Loucy (cell line): ENCODE measurements around the gene TMEM38A.
"Not testable (repeated sequence)": the region's sequence is repeated elsewhere in the genome, so short reads cannot be mapped to it uniquely, and the experiment has no call there.

Experiments used
- H2AFZ ChIP-seq: fragments of 200-600 bp; sonication (generic); 2 replicates; pipeline ENCODE4 v1.6.0; 2016; ENCODE audit warnings: antibody characterized with exemption, mild to moderate bottlenecking, low read length, moderate library complexity
- H3F3A ChIP-seq: fragments of 200-600 bp; 2 replicates; pipeline ENCODE4 v1.6.0; 2016; ENCODE audit warnings: antibody characterized with exemption, low read depth, mild to moderate bottlenecking
- H3K27me3 ChIP-seq: fragments of 200-600 bp; sonication (generic); 2 replicates; pipeline ENCODE4 v1.6.1; 2014; ENCODE audit warnings: low read length, mild to moderate bottlenecking; ENCODE audit not compliant: insufficient read depth, poor library complexity, severe bottlenecking
- H3K36me3 ChIP-seq: fragments of 200-600 bp; sonication (generic); 2 replicates; pipeline ENCODE4 v1.6.1; 2016; ENCODE audit warnings: low read length; ENCODE audit not compliant: insufficient read depth
- H3K4me1 ChIP-seq: fragments of 200-600 bp; sonication (generic); 2 replicates; pipeline ENCODE4 v1.5.1; 2014; ENCODE audit warnings: low read length, mild to moderate bottlenecking; ENCODE audit not compliant: insufficient read depth, poor library complexity, severe bottlenecking
- H3K4me2 ChIP-seq: fragments of 200-600 bp; sonication (generic); 2 replicates; pipeline ENCODE4 v1.6.0; 2014; ENCODE audit warnings: antibody characterized with exemption, low read length, low read depth, mild to moderate bottlenecking; ENCODE audit not compliant: poor library complexity, severe bottlenecking
- H3K4me3 ChIP-seq: fragments of 200-600 bp; sonication (generic); 2 replicates; pipeline ENCODE4 v1.5.1; 2014; ENCODE audit warnings: low read length, mild to moderate bottlenecking, mixed read lengths; ENCODE audit not compliant: poor library complexity, severe bottlenecking
- H3K79me2 ChIP-seq: fragments of 200-600 bp; sonication (generic); 2 replicates; pipeline ENCODE4 v1.6.1; 2014; ENCODE audit warnings: low read length; ENCODE audit not compliant: insufficient read depth
- H3K9ac ChIP-seq: fragments of 200-600 bp; sonication (generic); 2 replicates; pipeline ENCODE4 v1.6.0; 2014; ENCODE audit warnings: mild to moderate bottlenecking, low read depth, low read length, moderate library complexity; ENCODE audit not compliant: poor library complexity, severe bottlenecking
- H3K9me2 ChIP-seq: fragments of 200-600 bp; sonication (generic); replicated peaks from 2 replicates; pipeline ENCODE4 v1.6.1; 2016; ENCODE audit warnings: low read depth, low read length, mixed read lengths
- H3K9me3 ChIP-seq: fragments of 200-600 bp; sonication (generic); 2 replicates; pipeline ENCODE4 v1.6.1; 2014; ENCODE audit warnings: mild to moderate bottlenecking, antibody characterized with exemption, low read length, low read depth; ENCODE audit not compliant: insufficient read depth
- H4K20me1 ChIP-seq: fragments of 200-600 bp; sonication (generic); 2 replicates; pipeline ENCODE4 v1.6.0; 2014; ENCODE audit warnings: antibody characterized with exemption, low read length, mild to moderate bottlenecking; ENCODE audit not compliant: insufficient read depth, poor library complexity, severe bottlenecking
- EZH2phosphoT487 ChIP-seq: fragments of 200-600 bp; IDR thresholded peaks from 2 replicates; pipeline ENCODE4 v1.6.1; 2018; ENCODE audit warnings: antibody characterized with exemption, mild to moderate bottlenecking, moderate library complexity, borderline replicate concordance
- TF ChIP-seq, protein P1 (sequence below): fragments of 200-600 bp; sonication (generic); conservative IDR thresholded peaks from 2 replicates; pipeline ENCODE4 v1.5.1; 2014; ENCODE audit warnings: mild to moderate bottlenecking, antibody characterized with exemption, low read length

Gene TMEM38A

DNA sequence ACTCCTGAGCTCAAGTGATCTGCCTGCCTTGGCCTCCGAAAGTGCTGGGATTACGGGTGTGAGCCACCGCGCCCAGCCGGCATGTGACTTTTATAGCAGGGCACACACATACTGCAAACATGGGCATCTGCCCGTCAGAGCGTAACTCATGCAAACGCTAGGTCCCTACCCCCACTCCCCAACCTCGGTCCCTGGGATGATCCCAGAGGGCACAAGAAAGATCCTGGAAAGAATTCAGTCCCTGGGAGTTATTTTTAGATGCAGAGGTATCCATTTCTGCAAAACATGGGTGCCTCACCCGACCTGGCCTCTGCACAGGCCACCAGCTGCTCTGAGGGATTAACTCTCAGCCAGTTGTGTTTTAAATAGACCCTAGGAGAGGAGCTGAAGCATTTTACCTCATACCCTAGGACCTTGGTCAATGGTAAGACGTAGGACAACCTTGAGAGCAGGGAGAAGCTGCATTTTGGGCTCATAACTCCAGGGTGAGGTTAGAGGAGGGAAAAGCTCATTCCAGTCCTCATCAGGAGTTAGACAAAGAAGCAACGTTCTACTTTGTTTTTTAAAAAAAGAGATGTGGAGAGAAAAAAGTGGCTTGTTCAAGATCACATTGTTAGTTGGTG is 10.8 kb downstream of the TMEM38A start:
- no peak overlapping the region for H3K4me2 ChIP-seq
- H3K36me3 ChIP-seq = no peaks in the 10 kb centered on the region
- H3F3A ChIP-seq = no peaks in the 10 kb centered on the region
- H3K4me1 ChIP-seq = no peaks in the 10 kb centered on the region
- H4K20me1 ChIP-seq = no peaks in the 10 kb centered on the region
- no peaks in the 10 kb centered on the region for H3K9me3 ChIP-seq
- no peak overlapping the region for H3K4me3 ChIP-seq
- H3K79me2 ChIP-seq = no peaks in the 10 kb centered on the region
- H3K27me3 ChIP-seq = no peaks in the 10 kb centered on the region
- H3K9me2 ChIP-seq = no peaks in the 10 kb centered on the region
- no peak overlapping the region for H3K9ac ChIP-seq
- TF ChIP-seq, protein P1, sequence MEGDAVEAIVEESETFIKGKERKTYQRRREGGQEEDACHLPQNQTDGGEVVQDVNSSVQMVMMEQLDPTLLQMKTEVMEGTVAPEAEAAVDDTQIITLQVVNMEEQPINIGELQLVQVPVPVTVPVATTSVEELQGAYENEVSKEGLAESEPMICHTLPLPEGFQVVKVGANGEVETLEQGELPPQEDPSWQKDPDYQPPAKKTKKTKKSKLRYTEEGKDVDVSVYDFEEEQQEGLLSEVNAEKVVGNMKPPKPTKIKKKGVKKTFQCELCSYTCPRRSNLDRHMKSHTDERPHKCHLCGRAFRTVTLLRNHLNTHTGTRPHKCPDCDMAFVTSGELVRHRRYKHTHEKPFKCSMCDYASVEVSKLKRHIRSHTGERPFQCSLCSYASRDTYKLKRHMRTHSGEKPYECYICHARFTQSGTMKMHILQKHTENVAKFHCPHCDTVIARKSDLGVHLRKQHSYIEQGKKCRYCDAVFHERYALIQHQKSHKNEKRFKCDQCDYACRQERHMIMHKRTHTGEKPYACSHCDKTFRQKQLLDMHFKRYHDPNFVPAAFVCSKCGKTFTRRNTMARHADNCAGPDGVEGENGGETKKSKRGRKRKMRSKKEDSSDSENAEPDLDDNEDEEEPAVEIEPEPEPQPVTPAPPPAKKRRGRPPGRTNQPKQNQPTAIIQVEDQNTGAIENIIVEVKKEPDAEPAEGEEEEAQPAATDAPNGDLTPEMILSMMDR = no peak
- no peak overlapping the region for H2AFZ ChIP-seq

DNA sequence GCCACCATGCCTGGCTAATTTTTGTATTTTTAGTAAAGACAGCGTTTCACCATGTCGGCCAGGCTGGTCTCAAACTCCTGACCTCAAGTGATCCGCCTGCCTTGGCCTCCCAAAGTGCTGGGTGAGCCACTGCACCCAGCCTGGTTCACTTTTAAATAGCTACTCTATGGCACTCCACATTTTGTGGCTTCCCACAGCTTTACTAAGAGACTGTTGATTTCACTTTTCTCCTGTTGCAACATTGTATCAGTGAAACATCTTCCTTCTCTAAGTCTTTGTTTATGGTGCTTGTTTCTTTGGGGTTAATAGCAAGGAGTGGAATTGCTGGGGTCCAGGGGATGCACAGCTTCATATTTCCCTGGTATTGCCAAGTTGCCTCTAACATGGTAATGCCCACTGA is 12.3 kb downstream of the TMEM38A start:
- Histone ChIP-seq H3F3A (no peaks in the 10 kb centered on the region), H3K9me3 (no peaks in the 10 kb centered on the region), H3K4me2 (no peak overlapping the region), H2AFZ (no peak overlapping the region), H3K9me2 (no peaks in the 10 kb centered on the region), H4K20me1 (no peaks in the 10 kb centered on the region), H3K9ac (no peak overlapping the region), H3K4me1 (no peaks in the 10 kb centered on the region), H3K27me3 (no peaks in the 10 kb centered on the region), H3K36me3 (no peaks in the 10 kb centered on the region), H3K4me3 (no peak overlapping the region), H3K79me2 (no peaks in the 10 kb centered on the region)
- TF ChIP-seq, protein P1 = no peak
- no peak for TF ChIP-seq EZH2phosphoT487

DNA sequence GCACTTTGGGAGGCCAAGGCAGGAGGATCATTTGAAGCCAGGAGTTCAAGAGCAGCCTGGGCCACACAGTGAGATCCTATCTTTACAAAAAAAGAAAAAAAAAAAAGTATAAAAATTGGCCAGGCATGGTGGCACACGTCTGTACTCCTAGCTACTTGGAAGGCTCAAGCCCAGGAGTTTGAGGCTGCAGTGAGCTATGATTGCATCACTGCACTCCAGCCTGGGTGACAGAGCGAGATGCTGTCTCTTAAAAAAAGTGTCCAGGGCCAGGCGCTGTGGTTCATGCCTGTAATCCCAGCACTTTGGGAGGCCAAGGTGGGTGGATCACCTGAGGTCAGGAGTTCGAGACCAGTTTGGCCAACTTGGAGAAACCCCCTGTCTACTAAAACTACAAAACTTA is 12.9 kb downstream of the TMEM38A start:
- not testable (repeated sequence) for H3F3A ChIP-seq, H3K27me3 ChIP-seq, H3K4me1 ChIP-seq, H3K9ac ChIP-seq, H2AFZ ChIP-seq, H3K79me2 ChIP-seq, H3K4me2 ChIP-seq, H3K4me3 ChIP-seq, H3K9me2 ChIP-seq, H4K20me1 ChIP-seq, H3K36me3 ChIP-seq, H3K9me3 ChIP-seq

DNA sequence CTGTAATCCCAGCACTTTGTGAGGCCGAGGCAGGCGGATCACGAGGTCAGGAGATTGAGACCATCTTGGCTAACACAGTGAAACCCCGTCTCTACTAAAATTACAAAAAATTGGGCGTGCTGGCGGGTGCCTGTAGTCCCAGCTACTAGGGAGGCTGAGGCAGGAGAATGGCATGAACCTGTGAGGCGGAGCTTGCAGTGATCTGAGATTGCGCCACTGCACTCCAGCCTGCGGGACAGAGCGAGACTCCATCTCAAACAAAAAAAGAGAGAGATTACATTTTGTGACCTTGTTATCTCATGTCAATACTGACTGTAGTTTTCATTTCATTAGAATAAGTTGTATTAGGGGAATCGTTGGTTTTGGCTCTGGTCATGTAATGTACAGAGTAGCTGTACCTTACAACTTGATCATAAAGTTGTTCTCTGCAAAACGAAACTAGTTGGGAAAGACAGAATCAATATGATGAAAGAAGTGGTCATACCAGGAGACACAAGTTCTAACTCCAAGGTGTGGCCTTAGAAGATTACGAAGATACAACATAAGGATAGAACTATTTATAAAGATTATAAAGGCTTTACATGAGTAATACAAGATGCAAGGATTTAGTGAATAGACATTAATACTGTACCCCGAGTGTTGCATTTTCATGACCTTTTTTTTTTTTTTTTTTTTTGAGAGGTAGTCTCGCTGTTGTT is 15.3 kb downstream of the TMEM38A start:
- no peaks in the 10 kb centered on the region for H3K9me2 ChIP-seq
- no peaks in the 10 kb centered on the region for H3F3A ChIP-seq
- H3K9me3 ChIP-seq = no peaks in the 10 kb centered on the region
- no peak overlapping the region for H2AFZ ChIP-seq
- H3K4me3 ChIP-seq = no peak overlapping the region
- H3K4me2 ChIP-seq = no peak overlapping the region
- H3K36me3 ChIP-seq = no peaks in the 10 kb centered on the region
- H3K9ac ChIP-seq = no peak overlapping the region
- no peak for TF ChIP-seq EZH2phosphoT487
- TF ChIP-seq, protein P1 = no peak
- H3K79me2 ChIP-seq = no peaks in the 10 kb centered on the region
- H4K20me1 ChIP-seq = no peaks in the 10 kb centered on the region
- H3K27me3 ChIP-seq = no peaks in the 10 kb centered on the region
- H3K4me1 ChIP-seq = no peaks in the 10 kb centered on the region
